ENCODE data around the gene P2RX1.

P2RX1 gene

GRCh38 chr17:3915995-3916696, at the start of gene P2RX1:
TSS of gene P2RX1 (minus strand) at chr17:3916465. CDS start at chr17:3916225, 240 bp downstream.
- no peak for DNase-seq

- peak; percentile 88 for DNase-seq
These were observed 49.0 kb upstream of the P2RX1 start for GRCh38 chr17:3965118-3965800.

- peak; percentile 72 for DNase-seq
These were observed 48.2 kb upstream of the P2RX1 start, which contains the start of gene ATP2A3 for GRCh38 chr17:3964203-3965117. TSS of gene ATP2A3 (minus strand) at chr17:3964437. CDS start at chr17:3964291, 146 bp downstream.

- peak; percentile 65 for DNase-seq
These were observed 47.3 kb upstream of the P2RX1 start for GRCh38 chr17:3963237-3964201.

GRCh38 chr17:3962965-3963236, 46.6 kb upstream of the P2RX1 start:
- no peak for DNase-seq

GRCh38 chr17:3962217-3962964, 46.1 kb upstream of the P2RX1 start:
- no peak for DNase-seq

GRCh38 chr17:3961564-3962047, 45.3 kb upstream of the P2RX1 start:
- peak; percentile 59 for DNase-seq

- peak; percentile 73 for DNase-seq
These were observed 44.5 kb upstream of the P2RX1 start for GRCh38 chr17:3960764-3961163.

- DNase-seq = peak; percentile 59
These were observed 43.8 kb upstream of the P2RX1 start for GRCh38 chr17:3959921-3960601.

GRCh38 chr17:3959295-3959899, 43.1 kb upstream of the P2RX1 start:
- DNase-seq = peak; percentile 96

- peak; percentile 39 for DNase-seq
These were observed 41.7 kb upstream of the P2RX1 start for GRCh38 chr17:3957735-3958599.

- peak; percentile 30 for DNase-seq
These were observed 40.7 kb upstream of the P2RX1 start for GRCh38 chr17:3956983-3957382.

- no peak for DNase-seq
These were observed 40.2 kb upstream of the P2RX1 start for GRCh38 chr17:3956327-3956957.

- no peak for DNase-seq
These were observed 39.4 kb upstream of the P2RX1 start for GRCh38 chr17:3955673-3955988.

- no peak for DNase-seq
These were observed 38.9 kb upstream of the P2RX1 start for GRCh38 chr17:3954976-3955672.

GRCh38 chr17:3954086-3954485, 37.8 kb upstream of the P2RX1 start:
- DNase-seq = no peak

- DNase-seq = no peak
These were observed 37.3 kb upstream of the P2RX1 start for GRCh38 chr17:3953542-3953941.

GRCh38 chr17:3952186-3952585, 35.9 kb upstream of the P2RX1 start:
- DNase-seq = no peak

Data from DMS53 (cell line).